Epithelial cell of proximal tubule (primary cell): ENCODE measurements around the gene C1D. TPM values are rescaled to one million over a fixed set of nuclear protein-coding genes. Genes with fewer than 3 reads are reported as not detected.
"Not testable (repeated sequence)": the region's sequence is repeated elsewhere in the genome, so short reads cannot be mapped to it uniquely, and the experiment has no call there.

Experiments
- DNase-seq: peaks from one replicate; pipeline ENCODE4 v3.0.0-alpha.2; 2011; ENCODE audit warnings: low read depth
- H3K4me3 ChIP-seq: 2 replicates; pipeline ENCODE4 v1.5.1; 2011; ENCODE audit warnings: low read depth, mild to moderate bottlenecking, low read length
- CTCF ChIP-seq: conservative IDR thresholded peaks from 2 replicates; pipeline ENCODE4 v1.5.1; 2012; ENCODE audit warnings: low read depth, mild to moderate bottlenecking, low read length
- total RNA-seq: library from RNA; depleted of rRNA; stranded (reverse); fragments of >200 nt; gene quantifications from 2 replicates; pipeline ENCODE4 v1.2.3, GENCODE V29; 2015

The C1D gene
- total RNA-seq, 1 donor from 2014 or later = 29.8 TPM

- DNase-seq = no peak
- no peak overlapping the region for H3K4me3 ChIP-seq
- no peak for TF ChIP-seq CTCF
Measured at GRCh38 chr2:68089961-68090360, 27.2 kb upstream of the C1D start.

- no peak for DNase-seq
- H3K4me3 ChIP-seq = no peak overlapping the region
- TF ChIP-seq CTCF = no peak
Measured at GRCh38 chr2:68088940-68089339, 26.1 kb upstream of the C1D start.

- no peak for TF ChIP-seq CTCF
- no peak overlapping the region for H3K4me3 ChIP-seq
- DNase-seq = no peak
Measured at GRCh38 chr2:68086166-68086565, 23.4 kb upstream of the C1D start.

GRCh38 chr2:68083346-68083745, 20.5 kb upstream of the C1D start:
- no peak for TF ChIP-seq CTCF
- DNase-seq = no peak
- H3K4me3 ChIP-seq = no peak overlapping the region

- no peak for TF ChIP-seq CTCF
- DNase-seq = no peak
- no peak overlapping the region for H3K4me3 ChIP-seq
Measured at GRCh38 chr2:68074050-68074449, 11.2 kb upstream of the C1D start.

GRCh38 chr2:68063797-68064646, 1.2 kb upstream of the C1D start:
- not testable (repeated sequence) for H3K4me3 ChIP-seq, DNase-seq

- H3K4me3 ChIP-seq = no peak overlapping the region
- TF ChIP-seq CTCF = no peak
- no peak for DNase-seq
Measured at GRCh38 chr2:68060652-68061051, 2.2 kb downstream of the C1D start.
